GM12878 (cell line): ENCODE results near the gene COL25A1. TPM values are rescaled to one million over a fixed set of nuclear protein-coding genes. Genes with fewer than 3 reads are reported as not detected.

Experiments used
- ATAC-seq: fragments of 200-7000 bp; cut with Tn5 transposase; 3 replicates; pipeline ENCODE4 v1.9.1; 2020; ENCODE audit warnings: mild to moderate bottlenecking, moderate library complexity
- BruUV-seq: library from RNA; stranded (reverse); fragments of 400-500 nt; replicated peaks from 2 replicates; lab custom pipeline; 2021; lab: Mats Ljungman, UMichigan
- CTCF ChIA-PET: fragments of 300-600 bp; sonication (Branson Sonifier 250); formaldehyde crosslinking; extraction: SDS; loops from one replicate; lab custom pipeline; 2021; ENCODE audit warnings: inconsistent platforms; lab: Yijun Ruan, JAX
- POLR2A ChIA-PET: fragments of 350-600 bp; formaldehyde crosslinking; extraction: SDS; loops from one replicate; lab custom pipeline; 2021; ENCODE audit warnings: inconsistent platforms; lab: Charles Lee
- RAD21 ChIA-PET: fragments of 300-600 bp; sonication (Branson Sonifier 250); formaldehyde crosslinking; loops from one replicate; lab custom pipeline; 2023; ENCODE audit warnings: antibody characterized with exemption; ENCODE audit not compliant: unreplicated experiment; lab: Charles Lee
- SMC1A ChIA-PET: fragments of 300-600 bp; sonication (Branson Sonifier 250); formaldehyde crosslinking; loops from one replicate; lab custom pipeline; 2023; ENCODE audit not compliant: unreplicated experiment, uncharacterized antibody; lab: Charles Lee
- DNase-seq: peaks from one replicate; pipeline ENCODE4 v3.0.0-alpha.2; 2011; ENCODE audit warnings: low read depth, low spot score
- FAIRE-seq: peaks from 3 replicates; lab custom pipeline; 2011; peaks lifted over from hg19 to GRCh38; lab: Jason Lieb, UNC
- H2AFZ ChIP-seq: 2 replicates; pipeline ENCODE4 v1.6.0; 2011; ENCODE audit warnings: low read depth, low read length, control low read depth; ENCODE audit not compliant: control insufficient read depth
- H3K27ac ChIP-seq: 2 replicates; pipeline ENCODE4 v1.5.1; 2011; ENCODE audit warnings: control low read depth; ENCODE audit not compliant: control insufficient read depth, insufficient read depth
- H3K27me3 ChIP-seq, 2 experiments: replicated peaks in 1 of 2; 2 replicates each; pipeline versions ENCODE4 v1.6.0 to v1.6.1; 2011; ENCODE audit warnings: low read length in 1 of 2; ENCODE audit not compliant: control insufficient read depth in 2 of 2, insufficient read depth in 2 of 2
- H3K36me3 ChIP-seq, 2 experiments: 2 replicates each; pipeline ENCODE4 v1.5.1; 2011; ENCODE audit warnings: low read length in 1 of 2; ENCODE audit not compliant: control insufficient read depth in 2 of 2, insufficient read depth in 2 of 2
- H3K4me1 ChIP-seq: 2 replicates; pipeline ENCODE4 v1.6.1; 2011; ENCODE audit warnings: mild to moderate bottlenecking, low read length, moderate library complexity, mixed read lengths; ENCODE audit not compliant: control insufficient read depth, insufficient read depth
- H3K4me2 ChIP-seq: 2 replicates; pipeline ENCODE4 v1.6.0; 2011; ENCODE audit warnings: control low read depth; ENCODE audit not compliant: control insufficient read depth, insufficient read depth
- H3K4me3 ChIP-seq: fragments of 200-600 bp; sonication (generic); 2 replicates; pipeline ENCODE4 v1.5.1; 2016
- H3K79me2 ChIP-seq: 2 replicates; pipeline ENCODE4 v1.6.0; 2011; ENCODE audit warnings: low read length; ENCODE audit not compliant: control insufficient read depth, insufficient read depth
- H3K9ac ChIP-seq: 2 replicates; pipeline ENCODE4 v1.8.0; 2011; ENCODE audit warnings: low read length, control low read depth, mixed read lengths; ENCODE audit not compliant: control insufficient read depth, insufficient read depth
- H3K9me3 ChIP-seq: replicated peaks from 3 replicates; pipeline ENCODE4 v1.5.1; 2011; ENCODE audit warnings: mild to moderate bottlenecking, low read length; ENCODE audit not compliant: control insufficient read depth, insufficient read depth
- H4K20me1 ChIP-seq: 2 replicates; pipeline ENCODE4 v1.6.0; 2011; ENCODE audit not compliant: control insufficient read depth, insufficient read depth
- BMI1 ChIP-seq: fragments of 450-650 bp; IDR thresholded peaks from 2 replicates; pipeline ENCODE4 v1.6.1; 2016; ENCODE audit warnings: mild to moderate bottlenecking, moderate library complexity, borderline replicate concordance
- CBX3 ChIP-seq: fragments of 200-600 bp; sonication (generic); IDR thresholded peaks from 2 replicates; pipeline ENCODE4 v1.6.1; 2016; ENCODE audit warnings: low read depth, borderline replicate concordance
- EGR1 ChIP-seq, 2 experiments: IDR thresholded peaks; 1 replicate in 1 of 2; 2 replicates in 1 of 2; pipeline ENCODE4 v1.6.1; 2011 to 2012; ENCODE audit warnings: low read depth in 2 of 2, low read length in 2 of 2, borderline replicate concordance in 1 of 2, mild to moderate bottlenecking in 1 of 2, moderate library complexity in 1 of 2
- EZH2 ChIP-seq: IDR thresholded peaks from 2 replicates; pipeline ENCODE4 v1.6.1; 2012; ENCODE audit warnings: low read depth, mild to moderate bottlenecking, control low read depth, inconsistent platforms, low read length, borderline replicate concordance; ENCODE audit not compliant: control insufficient read depth
- FOXM1 ChIP-seq: IDR thresholded peaks from 2 replicates; pipeline ENCODE4 v1.6.1; 2012; ENCODE audit warnings: low read depth, mild to moderate bottlenecking, inconsistent platforms, low read length, moderate library complexity
- GATAD2B ChIP-seq: fragments of 450-650 bp; conservative IDR thresholded peaks from 2 replicates; pipeline ENCODE4 v1.6.1; 2017; ENCODE audit warnings: low read depth, mild to moderate bottlenecking, moderate library complexity
- JUNB ChIP-seq: IDR thresholded peaks from 2 replicates; pipeline ENCODE4 v1.6.1; 2016; ENCODE audit warnings: antibody characterized with exemption, mild to moderate bottlenecking
- JUND ChIP-seq: IDR thresholded peaks from 2 replicates; pipeline ENCODE4 v1.6.1; 2012; ENCODE audit warnings: low read depth, mild to moderate bottlenecking, low read length, improper control_type of control experiment, moderate library complexity
- MEF2A ChIP-seq: IDR thresholded peaks from 2 replicates; pipeline ENCODE4 v1.6.1; 2011; ENCODE audit warnings: low read depth, mild to moderate bottlenecking, low read length, moderate library complexity; ENCODE audit not compliant: insufficient read depth
- NBN ChIP-seq: fragments of 450-650 bp; IDR thresholded peaks from 2 replicates; pipeline ENCODE4 v1.6.1; 2016
- NR2C1 ChIP-seq: fragments of 450-650 bp; IDR thresholded peaks from 2 replicates; pipeline ENCODE4 v1.6.1; 2017; ENCODE audit warnings: antibody characterized with exemption, mild to moderate bottlenecking, moderate library complexity
- NRF1 ChIP-seq: conservative IDR thresholded peaks from 2 replicates; pipeline ENCODE4 v1.6.1; 2011; ENCODE audit warnings: mild to moderate bottlenecking, low read depth, low read length, improper control_type of control experiment
- YBX1 ChIP-seq: fragments of 450-650 bp; IDR thresholded peaks from 2 replicates; pipeline ENCODE4 v1.6.1; 2016; ENCODE audit warnings: antibody characterized with exemption
- ZNF622 ChIP-seq: fragments of 450-650 bp; IDR thresholded peaks from 2 replicates; pipeline ENCODE4 v1.6.1; 2017; ENCODE audit warnings: mild to moderate bottlenecking, inconsistent platforms
- in situ Hi-C: fragments of 300-500 bp; cut with MboI; formaldehyde crosslinking; loops from 9 replicates; pipeline ENCODE4 v1.14.3; 2018; ENCODE audit warnings: mixed read lengths
- intact Hi-C: fragments of 100-400 bp; cut with micrococcal nuclease; formaldehyde crosslinking; loops from one replicate; pipeline ENCODE4 v1.14.2; 2022; ENCODE audit not compliant: unreplicated experiment
- polyA plus RNA-seq, 11 experiments: library from polyadenylated mRNA; depleted of rRNA in 4 of 11; unstranded in 6 of 11; stranded (reverse) in 5 of 11; fragments of >200 nt; fragmentation: Nextera tagmentation in 4 of 11; fragmentation: Illumina TruSeq in 1 of 11; extraction: Ambion mirVana in 4 of 11; extraction: Trizol in 1 of 11; gene quantifications; 1 replicate in 1 of 11; 2 replicates in 10 of 11; pipeline versions ENCODE4 v1.2.1 to v1.2.3, GENCODE V29; 2011 to 2016; ENCODE audit warnings: inconsistent platforms in 2 of 11, missing spikeins in 2 of 11, low read depth in 1 of 11
- total RNA-seq, 4 experiments: library from RNA; depleted of rRNA in 3 of 4; stranded (reverse); fragments of >200 nt in 3 of 4; fragmentation: Illumina TruSeq in 1 of 4; extraction: Trizol in 1 of 4; gene quantifications; 2 replicates each; pipeline versions ENCODE4 v1.2.1 to v1.2.3, GENCODE V29; 2013 to 2021
- TF ChIP-seq, protein P1 (sequence below): fragments of 450-650 bp; IDR thresholded peaks from 2 replicates; pipeline ENCODE4 v1.6.1; 2017; ENCODE audit warnings: antibody characterized with exemption, mild to moderate bottlenecking, moderate library complexity
- TF ChIP-seq, protein P2 (sequence below): IDR thresholded peaks from 2 replicates; pipeline ENCODE4 v1.6.1; 2012; ENCODE audit warnings: low read length, inconsistent platforms
- TF ChIP-seq, protein P3 (sequence below): fragments of 450-650 bp; IDR thresholded peaks from 2 replicates; pipeline ENCODE4 v1.6.1; 2017; ENCODE audit warnings: mild to moderate bottlenecking, low read depth, inconsistent platforms; ENCODE audit not compliant: poor library complexity, severe bottlenecking
- TF ChIP-seq, protein P4 (sequence below): fragments of 450-650 bp; IDR thresholded peaks from 2 replicates; pipeline ENCODE4 v1.6.1; 2017; ENCODE audit warnings: borderline replicate concordance

Gene COL25A1
- total and polyA plus RNA-seq, 10 of the 15 experiments (the other 5 are each of a cell fraction or from before 2014, with no cell fraction given), result 0.01 to 0.26 (median 0.12) TPM; not detected in 6

DNA sequence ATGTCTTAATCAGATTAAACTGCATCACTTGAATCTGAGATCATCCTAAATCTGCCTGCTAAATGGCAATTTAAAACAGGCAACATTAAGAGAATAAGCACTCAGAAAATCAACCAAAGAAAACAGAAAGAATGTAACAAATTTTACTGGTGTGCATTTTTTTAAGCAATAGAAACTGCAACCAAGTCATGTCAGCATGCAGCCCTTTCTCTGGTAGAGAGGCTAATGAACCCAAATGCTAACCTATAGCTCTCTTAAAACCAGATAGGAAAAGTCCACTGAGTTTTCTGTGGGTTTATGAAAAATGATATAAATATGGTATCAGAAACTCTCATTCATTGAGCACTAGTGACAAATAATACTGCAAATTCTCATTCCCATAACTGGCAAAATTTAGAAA is 35.6 kb downstream of the COL25A1 start:
- BruUV-seq, result no TSS peak
- no peak overlapping the region for H3K4me3 ChIP-seq
- ChIA-PET SMC1A (interaction anchor here (1.0 to 4.7 kb wide), 5 partner anchors 11 to 60 kb away, joined by 3 to 28 read pairs (median 4); no protein-coding TSS in a partner anchor), POLR2A (interaction anchor here (5.0 kb wide), 1 partner anchor 11 kb away, joined by 21 read pairs; no protein-coding TSS in a partner anchor), CTCF (interaction anchor here (1.4 to 2.3 kb wide), 4 partner anchors 8 to 26 kb away, joined by 3 to 8 read pairs (median 6); no protein-coding TSS in a partner anchor), RAD21 (interaction anchor here (0.9 to 5.6 kb wide), 5 partner anchors 10 to 26 kb away, joined by 3 to 30 read pairs (median 8); no protein-coding TSS in a partner anchor)
- FAIRE-seq (no peak), DNase-seq (no peak), ATAC-seq (peak; percentile 71)
- H3K27me3 ChIP-seq, result no peaks in the 10 kb centered on the region
- in situ Hi-C loops, result no loop called here
- no peak overlapping the region for H2AFZ ChIP-seq
- no peaks in the 10 kb centered on the region for H3K4me1 ChIP-seq
- H3K79me2 ChIP-seq, result no peaks in the 10 kb centered on the region
- no peak overlapping the region for H3K4me2 ChIP-seq
- intact Hi-C loops, result no loop called here
- TF ChIP-seq EZH2 (no peak), GATAD2B (no peak), MEF2A (no peak), JUND (no peak), CBX3 (no peak), YBX1 (no peak), ZNF622 (no peak), NR2C1 (no peak), EGR1 (IDR thresholded peaks at IDR 0.05; ENCODE audit: borderline replicate concordance in 1 of 2, low read depth in 2 of 2, low read length in 2 of 2) (no peak), NBN (no peak), FOXM1 (no peak), NRF1 (no peak), BMI1 (no peak), JUNB (no peak)
- TF ChIP-seq, protein P1, sequence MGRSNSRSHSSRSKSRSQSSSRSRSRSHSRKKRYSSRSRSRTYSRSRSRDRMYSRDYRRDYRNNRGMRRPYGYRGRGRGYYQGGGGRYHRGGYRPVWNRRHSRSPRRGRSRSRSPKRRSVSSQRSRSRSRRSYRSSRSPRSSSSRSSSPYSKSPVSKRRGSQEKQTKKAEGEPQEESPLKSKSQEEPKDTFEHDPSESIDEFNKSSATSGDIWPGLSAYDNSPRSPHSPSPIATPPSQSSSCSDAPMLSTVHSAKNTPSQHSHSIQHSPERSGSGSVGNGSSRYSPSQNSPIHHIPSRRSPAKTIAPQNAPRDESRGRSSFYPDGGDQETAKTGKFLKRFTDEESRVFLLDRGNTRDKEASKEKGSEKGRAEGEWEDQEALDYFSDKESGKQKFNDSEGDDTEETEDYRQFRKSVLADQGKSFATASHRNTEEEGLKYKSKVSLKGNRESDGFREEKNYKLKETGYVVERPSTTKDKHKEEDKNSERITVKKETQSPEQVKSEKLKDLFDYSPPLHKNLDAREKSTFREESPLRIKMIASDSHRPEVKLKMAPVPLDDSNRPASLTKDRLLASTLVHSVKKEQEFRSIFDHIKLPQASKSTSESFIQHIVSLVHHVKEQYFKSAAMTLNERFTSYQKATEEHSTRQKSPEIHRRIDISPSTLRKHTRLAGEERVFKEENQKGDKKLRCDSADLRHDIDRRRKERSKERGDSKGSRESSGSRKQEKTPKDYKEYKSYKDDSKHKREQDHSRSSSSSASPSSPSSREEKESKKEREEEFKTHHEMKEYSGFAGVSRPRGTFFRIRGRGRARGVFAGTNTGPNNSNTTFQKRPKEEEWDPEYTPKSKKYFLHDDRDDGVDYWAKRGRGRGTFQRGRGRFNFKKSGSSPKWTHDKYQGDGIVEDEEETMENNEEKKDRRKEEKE, result no peak
- TF ChIP-seq, protein P2, sequence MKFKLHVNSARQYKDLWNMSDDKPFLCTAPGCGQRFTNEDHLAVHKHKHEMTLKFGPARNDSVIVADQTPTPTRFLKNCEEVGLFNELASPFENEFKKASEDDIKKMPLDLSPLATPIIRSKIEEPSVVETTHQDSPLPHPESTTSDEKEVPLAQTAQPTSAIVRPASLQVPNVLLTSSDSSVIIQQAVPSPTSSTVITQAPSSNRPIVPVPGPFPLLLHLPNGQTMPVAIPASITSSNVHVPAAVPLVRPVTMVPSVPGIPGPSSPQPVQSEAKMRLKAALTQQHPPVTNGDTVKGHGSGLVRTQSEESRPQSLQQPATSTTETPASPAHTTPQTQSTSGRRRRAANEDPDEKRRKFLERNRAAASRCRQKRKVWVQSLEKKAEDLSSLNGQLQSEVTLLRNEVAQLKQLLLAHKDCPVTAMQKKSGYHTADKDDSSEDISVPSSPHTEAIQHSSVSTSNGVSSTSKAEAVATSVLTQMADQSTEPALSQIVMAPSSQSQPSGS, result no peak
- TF ChIP-seq, protein P3, sequence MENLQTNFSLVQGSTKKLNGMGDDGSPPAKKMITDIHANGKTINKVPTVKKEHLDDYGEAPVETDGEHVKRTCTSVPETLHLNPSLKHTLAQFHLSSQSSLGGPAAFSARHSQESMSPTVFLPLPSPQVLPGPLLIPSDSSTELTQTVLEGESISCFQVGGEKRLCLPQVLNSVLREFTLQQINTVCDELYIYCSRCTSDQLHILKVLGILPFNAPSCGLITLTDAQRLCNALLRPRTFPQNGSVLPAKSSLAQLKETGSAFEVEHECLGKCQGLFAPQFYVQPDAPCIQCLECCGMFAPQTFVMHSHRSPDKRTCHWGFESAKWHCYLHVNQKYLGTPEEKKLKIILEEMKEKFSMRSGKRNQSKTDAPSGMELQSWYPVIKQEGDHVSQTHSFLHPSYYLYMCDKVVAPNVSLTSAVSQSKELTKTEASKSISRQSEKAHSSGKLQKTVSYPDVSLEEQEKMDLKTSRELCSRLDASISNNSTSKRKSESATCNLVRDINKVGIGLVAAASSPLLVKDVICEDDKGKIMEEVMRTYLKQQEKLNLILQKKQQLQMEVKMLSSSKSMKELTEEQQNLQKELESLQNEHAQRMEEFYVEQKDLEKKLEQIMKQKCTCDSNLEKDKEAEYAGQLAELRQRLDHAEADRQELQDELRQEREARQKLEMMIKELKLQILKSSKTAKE, result no peak
- TF ChIP-seq, protein P4, sequence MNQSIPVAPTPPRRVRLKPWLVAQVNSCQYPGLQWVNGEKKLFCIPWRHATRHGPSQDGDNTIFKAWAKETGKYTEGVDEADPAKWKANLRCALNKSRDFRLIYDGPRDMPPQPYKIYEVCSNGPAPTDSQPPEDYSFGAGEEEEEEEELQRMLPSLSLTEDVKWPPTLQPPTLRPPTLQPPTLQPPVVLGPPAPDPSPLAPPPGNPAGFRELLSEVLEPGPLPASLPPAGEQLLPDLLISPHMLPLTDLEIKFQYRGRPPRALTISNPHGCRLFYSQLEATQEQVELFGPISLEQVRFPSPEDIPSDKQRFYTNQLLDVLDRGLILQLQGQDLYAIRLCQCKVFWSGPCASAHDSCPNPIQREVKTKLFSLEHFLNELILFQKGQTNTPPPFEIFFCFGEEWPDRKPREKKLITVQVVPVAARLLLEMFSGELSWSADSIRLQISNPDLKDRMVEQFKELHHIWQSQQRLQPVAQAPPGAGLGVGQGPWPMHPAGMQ, result no peak
- no peak overlapping the region for H3K9ac ChIP-seq
- no peaks in the 10 kb centered on the region for H4K20me1 ChIP-seq
- no peaks in the 10 kb centered on the region for H3K9me3 ChIP-seq
- no peaks in the 10 kb centered on the region for H3K36me3 ChIP-seq
- no peak overlapping the region for H3K27ac ChIP-seq
